HepG2 (cell line): ENCODE measurements around the gene DLG2. TPM values are rescaled to one million over a fixed set of nuclear protein-coding genes. Genes with fewer than 3 reads are reported as not detected.
A peak's percentile ranks its signal among the peaks of the same experiment; 100 is the strongest.

Experiments used
- ATAC-seq: fragments of 200-7000 bp; cut with Tn5 transposase; 3 replicates; pipeline ENCODE4 v1.9.1; 2020; ENCODE audit warnings: mild to moderate bottlenecking, moderate library complexity
- BruUV-seq: library from RNA; stranded (reverse); fragments of 400-500 nt; replicated peaks from 2 replicates; lab custom pipeline; 2021; lab: Mats Ljungman, UMichigan
- CTCF ChIA-PET: fragments of 300-600 bp; formaldehyde crosslinking; extraction: SDS; loops from one replicate; lab custom pipeline; 2021; ENCODE audit warnings: low total read pairs, inconsistent platforms, low intra/inter-chr PET ratio; lab: Yijun Ruan, JAX
- POLR2A ChIA-PET: fragments of 350-600 bp; sonication (Branson Sonifier 250); formaldehyde crosslinking; loops from one replicate; lab custom pipeline; 2020; ENCODE audit warnings: antibody characterized with exemption, inconsistent platforms; lab: Yijun Ruan, JAX
- DNase-seq: peaks from one replicate; pipeline ENCODE4 v3.0.0-alpha.2; 2015; ENCODE audit warnings: low spot score
- FAIRE-seq: peaks from 3 replicates; lab custom pipeline; 2011; peaks lifted over from hg19 to GRCh38; lab: Jason Lieb, UNC
- H2AFZ ChIP-seq: one replicate; pipeline ENCODE4 v1.6.1; 2011; ENCODE audit warnings: low read length, inconsistent platforms
- H3K27ac ChIP-seq: fragments of 300-600 bp; 3 replicates; pipeline ENCODE4 v1.8.0; 2011; ENCODE audit warnings: mixed run types, mild to moderate bottlenecking, mixed read lengths, low read length, inconsistent platforms; ENCODE audit not compliant: insufficient read depth; ENCODE audit errors: extremely low read length
- H3K27me3 ChIP-seq, 2 experiments: fragments of 200-600 bp in 1 of 2; 2 replicates in 1 of 2; 3 replicates in 1 of 2; pipeline versions ENCODE4 v1.6.0 to v1.8.0; 2011; ENCODE audit warnings: low read length in 2 of 2, mild to moderate bottlenecking in 2 of 2, moderate library complexity in 2 of 2, inconsistent platforms in 1 of 2; ENCODE audit not compliant: insufficient read depth in 2 of 2, control insufficient read depth in 1 of 2
- H3K36me3 ChIP-seq, 2 experiments: fragments of 200-600 bp in 1 of 2; replicated peaks in 1 of 2; 2 replicates in 1 of 2; 3 replicates in 1 of 2; pipeline versions ENCODE4 v1.5.1 to v1.8.0; 2011; ENCODE audit warnings: low read length in 2 of 2, inconsistent platforms in 1 of 2; ENCODE audit not compliant: insufficient read depth in 2 of 2, control insufficient read depth in 1 of 2
- H3K4me1 ChIP-seq: 2 replicates; pipeline ENCODE4 v1.5.1; 2012; ENCODE audit warnings: low read length, inconsistent platforms; ENCODE audit not compliant: insufficient read depth
- H3K4me2 ChIP-seq: 2 replicates; pipeline ENCODE4 v1.6.0; 2011; ENCODE audit warnings: low read depth, low read length, inconsistent platforms
- H3K4me3 ChIP-seq, 3 experiments: fragments of 200-600 bp in 1 of 3; sonication (generic), shearing (Covaris generic) in 1 of 3; replicated peaks in 1 of 3; 2 replicates each; pipeline ENCODE4 v1.5.1; 2011 to 2016; ENCODE audit warnings: low read length in 3 of 3, inconsistent platforms in 2 of 3, low read depth in 2 of 3, mild to moderate bottlenecking in 2 of 3, control low read depth in 1 of 3, mixed read lengths in 1 of 3; ENCODE audit not compliant: insufficient read depth in 1 of 3
- H3K79me2 ChIP-seq: one replicate; pipeline ENCODE4 v1.6.1; 2011; ENCODE audit warnings: low read length, inconsistent platforms; ENCODE audit not compliant: insufficient read depth
- H3K9ac ChIP-seq: 2 replicates; pipeline ENCODE4 v1.6.0; 2011; ENCODE audit warnings: mild to moderate bottlenecking, low read depth, low read length, inconsistent platforms; ENCODE audit not compliant: insufficient read depth
- H3K9me3 ChIP-seq: 2 replicates; pipeline ENCODE4 v1.5.1; 2012; ENCODE audit warnings: mild to moderate bottlenecking, low read length
- H4K20me1 ChIP-seq: 2 replicates; pipeline ENCODE4 v1.6.0; 2011; ENCODE audit warnings: inconsistent platforms, mild to moderate bottlenecking, low read length, moderate library complexity; ENCODE audit not compliant: insufficient read depth
- ATF7 ChIP-seq, 2 experiments: fragments of 450-650 bp in 1 of 2; sonication (generic) in 1 of 2; formaldehyde crosslinking in 1 of 2; IDR thresholded peaks; 2 replicates each; pipeline versions ENCODE4 v1.4.0 to v1.6.1; 2016 to 2020; ENCODE audit warnings: antibody characterized with exemption in 1 of 2, mild to moderate bottlenecking in 1 of 2, missing genetic modification reagents in 1 of 2
- BORCS8-MEF2B ChIP-seq: sonication (generic); formaldehyde crosslinking; IDR thresholded peaks from 2 replicates; pipeline ENCODE4 v1.8.0; 2022; ENCODE audit warnings: mild to moderate bottlenecking, missing genetic modification reagents
- FOXO1 ChIP-seq: sonication (generic); formaldehyde crosslinking; IDR thresholded peaks from 2 replicates; pipeline ENCODE4 v1.4.0; 2020; ENCODE audit warnings: missing genetic modification reagents
- HDAC2 ChIP-seq: sonication (generic); formaldehyde crosslinking; IDR thresholded peaks from 2 replicates; pipeline ENCODE4 v1.4.0; 2020; ENCODE audit warnings: missing genetic modification reagents
- MAFF ChIP-seq: IDR thresholded peaks from 2 replicates; pipeline ENCODE4 v1.6.1; 2011; ENCODE audit warnings: low read depth, low read length, improper control_type of control experiment
- MAFK ChIP-seq, 2 experiments: IDR thresholded peaks in 1 of 2; conservative IDR thresholded peaks in 1 of 2; 2 replicates each; pipeline ENCODE4 v1.6.1; 2011; ENCODE audit warnings: improper control_type of control experiment in 2 of 2, low read length in 2 of 2
- SIX4 ChIP-seq: sonication (generic); formaldehyde crosslinking; IDR thresholded peaks from 2 replicates; pipeline ENCODE4 v1.4.0; 2020; ENCODE audit warnings: missing genetic modification reagents
- STAT5B ChIP-seq: sonication (generic); formaldehyde crosslinking; IDR thresholded peaks from 2 replicates; pipeline ENCODE4 v1.4.0; 2020; ENCODE audit warnings: missing genetic modification reagents
- ZEB1 ChIP-seq: IDR thresholded peaks from 2 replicates; pipeline ENCODE4 v1.6.1; 2012; ENCODE audit warnings: mild to moderate bottlenecking, low read depth, inconsistent platforms; ENCODE audit not compliant: insufficient replicate concordance
- ZFP62 ChIP-seq: sonication (generic); formaldehyde crosslinking; IDR thresholded peaks from 2 replicates; pipeline ENCODE4 v1.4.0; 2020; ENCODE audit warnings: missing genetic modification reagents
- ZFYVE20 ChIP-seq: sonication (generic); formaldehyde crosslinking; IDR thresholded peaks from 2 replicates; pipeline ENCODE4 v1.8.0; 2023; ENCODE audit warnings: low read depth, mild to moderate bottlenecking, moderate library complexity, missing genetic modification reagents, borderline replicate concordance
- ZNF143 ChIP-seq: sonication (generic); formaldehyde crosslinking; IDR thresholded peaks from 2 replicates; pipeline ENCODE4 v1.4.0; 2020; ENCODE audit warnings: missing genetic modification reagents
- ZNF788 ChIP-seq: sonication (generic); formaldehyde crosslinking; IDR thresholded peaks from 2 replicates; pipeline ENCODE4 v1.5.0; 2020; ENCODE audit warnings: mild to moderate bottlenecking, missing genetic modification reagents, borderline replicate concordance
- ZSCAN30 ChIP-seq: sonication (generic); formaldehyde crosslinking; IDR thresholded peaks from 2 replicates; pipeline ENCODE4 v1.5.0; 2020; ENCODE audit warnings: mild to moderate bottlenecking, missing genetic modification reagents
- WGBS: methylation state at CpG from one replicate; pipeline ENCODE4 v1.1.6; 2017; ENCODE audit warnings: low lambda C conversion rate; 5-methylcytosine and 5-hydroxymethylcytosine counted together
- in situ Hi-C: cut with HindIII; loops from 2 replicates; pipeline ENCODE4 v1.10.0; 2017; ENCODE audit warnings: low pct_unique_long_range_greater_than_20kb; ENCODE audit not compliant: extremely low pct_ligation_motif_present
- intact Hi-C: fragments of 100-400 bp; cut with micrococcal nuclease; formaldehyde crosslinking; loops from one replicate; pipeline ENCODE4 v1.10.0; 2022; ENCODE audit not compliant: unreplicated experiment
- polyA plus RNA-seq, 8 experiments: library from polyadenylated mRNA; depleted of rRNA in 3 of 8; stranded (reverse) in 7 of 8; unstranded in 1 of 8; fragments of >200 nt; fragmentation: Illumina TruSeq in 4 of 8; extraction: Trizol in 4 of 8; gene quantifications; 2 replicates each; pipeline versions ENCODE4 v1.2.1 to v1.2.3, GENCODE V29; 2011 to 2016; ENCODE audit warnings: low read depth in 4 of 8, missing spikeins in 1 of 8, mixed read lengths in 1 of 8; ENCODE audit not compliant: insufficient read depth in 1 of 8
- total RNA-seq, 5 experiments: library from RNA; depleted of rRNA; stranded (reverse); fragments of >200 nt; fragmentation: Illumina TruSeq; extraction: Trizol; gene quantifications; 2 replicates each; pipeline ENCODE4 v1.2.3, GENCODE V29; 2016; ENCODE audit warnings: low read depth in 1 of 5
- TF ChIP-seq, protein P1 (sequence below): sonication (generic); formaldehyde crosslinking; IDR thresholded peaks from 2 replicates; pipeline ENCODE4 v1.5.0; 2020; ENCODE audit warnings: missing genetic modification reagents
- TF ChIP-seq, protein P2 (sequence below): sonication (generic); formaldehyde crosslinking; IDR thresholded peaks from 2 replicates; pipeline ENCODE4 v1.4.0; 2020; ENCODE audit warnings: low read depth, mild to moderate bottlenecking, missing genetic modification reagents
- TF ChIP-seq, protein P3 (sequence below): sonication (generic); formaldehyde crosslinking; IDR thresholded peaks from 2 replicates; pipeline ENCODE4 v1.5.0; 2020; ENCODE audit warnings: missing genetic modification reagents
- TF ChIP-seq, protein P4 (sequence below): sonication (generic); formaldehyde crosslinking; IDR thresholded peaks from 2 replicates; pipeline ENCODE4 v1.4.0; 2020; ENCODE audit warnings: mild to moderate bottlenecking, low read depth, missing genetic modification reagents

The DLG2 gene
- total and polyA plus RNA-seq, 2 of the 13 experiments (the other 11 are each of a cell fraction or from before 2014, with no cell fraction given): 0.46 to 1.0 TPM

DNA sequence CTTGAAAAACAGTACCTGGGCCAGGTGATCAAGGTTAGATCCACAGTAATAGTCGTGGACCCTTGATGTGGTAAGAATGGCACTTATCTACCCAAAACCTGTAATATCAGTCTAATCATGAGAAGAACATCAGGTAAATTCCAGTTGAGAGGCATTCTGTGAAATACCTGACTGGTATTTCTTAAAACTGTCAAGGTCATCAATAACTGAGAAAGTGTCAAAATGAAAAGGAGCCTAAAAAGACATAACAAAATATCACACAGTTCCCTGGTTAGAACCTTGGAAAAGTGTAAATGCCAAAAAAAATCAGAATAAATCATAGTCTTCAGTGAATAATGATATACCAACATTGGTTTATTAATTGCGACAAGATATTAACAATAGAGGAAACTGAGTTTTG is 2185.5 kb downstream of the DLG2 start:
- Histone ChIP-seq H4K20me1 (no peaks in the 10 kb centered on the region), H3K4me2 (no peak overlapping the region), H2AFZ (no peak overlapping the region), H3K4me1 (no peaks in the 10 kb centered on the region), H3K9me3 (no peaks in the 10 kb centered on the region), H3K9ac (no peak overlapping the region), H3K4me3 (no peak overlapping the region), H3K36me3 (no peaks in the 10 kb centered on the region), H3K79me2 (no peaks in the 10 kb centered on the region), H3K27ac (no peak overlapping the region), H3K27me3 (no peaks in the 10 kb centered on the region)
- FAIRE-seq (no peak), ATAC-seq (no peak), DNase-seq (no peak)
- BruUV-seq: no TSS peak
- TF ChIP-seq, protein P1, sequence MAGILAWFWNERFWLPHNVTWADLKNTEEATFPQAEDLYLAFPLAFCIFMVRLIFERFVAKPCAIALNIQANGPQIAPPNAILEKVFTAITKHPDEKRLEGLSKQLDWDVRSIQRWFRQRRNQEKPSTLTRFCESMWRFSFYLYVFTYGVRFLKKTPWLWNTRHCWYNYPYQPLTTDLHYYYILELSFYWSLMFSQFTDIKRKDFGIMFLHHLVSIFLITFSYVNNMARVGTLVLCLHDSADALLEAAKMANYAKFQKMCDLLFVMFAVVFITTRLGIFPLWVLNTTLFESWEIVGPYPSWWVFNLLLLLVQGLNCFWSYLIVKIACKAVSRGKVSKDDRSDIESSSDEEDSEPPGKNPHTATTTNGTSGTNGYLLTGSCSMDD (CRISPR knock-in tag): no peak
- TF ChIP-seq MAFK (conservative IDR thresholded peaks at IDR 0.05 in 1 of 2, IDR thresholded peaks at IDR 0.05 in 1 of 2; ENCODE audit: low read length in 2 of 2) (peak; percentile 67 to 82), MAFF (peak; percentile 76)
- CTCF ChIA-PET: no interaction called here
- in situ Hi-C loops: no loop called here
- WGBS: 47% methylated on average over 2 of the region's 2 CpGs
- POLR2A ChIA-PET: no interaction called here
- intact Hi-C loops: no loop called here

DNA sequence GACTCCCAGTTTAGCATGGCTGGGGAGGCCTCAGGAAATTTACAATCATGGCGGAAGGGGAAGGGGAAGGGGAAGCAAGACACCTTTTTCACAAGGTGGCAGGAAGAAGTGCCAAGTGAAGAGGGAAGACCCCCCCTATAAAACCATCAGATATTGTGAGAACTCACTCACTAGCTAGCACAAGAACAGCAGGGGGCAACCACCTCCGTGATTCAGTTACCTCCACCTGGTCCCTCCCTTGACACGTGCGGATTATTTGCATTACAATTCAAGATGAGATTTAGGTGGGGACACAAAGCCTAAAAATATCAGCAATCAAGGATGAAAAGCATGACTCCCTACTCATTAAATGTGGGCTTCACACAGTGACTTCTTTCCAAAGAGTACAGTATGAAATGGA is 2186.0 kb downstream of the DLG2 start:
- Histone ChIP-seq H3K4me1 (no peaks in the 10 kb centered on the region), H4K20me1 (no peaks in the 10 kb centered on the region), H3K4me2 (no peak overlapping the region), H3K79me2 (no peaks in the 10 kb centered on the region), H2AFZ (no peak overlapping the region), H3K4me3 (no peak overlapping the region), H3K36me3 (no peaks in the 10 kb centered on the region), H3K9ac (no peak overlapping the region), H3K27me3 (no peaks in the 10 kb centered on the region), H3K9me3 (no peaks in the 10 kb centered on the region), H3K27ac (no peak overlapping the region)
- no peak for ATAC-seq
- intact Hi-C loops (no loop called here), in situ Hi-C loops (no loop called here)
- DNase-seq: no peak
- ChIA-PET POLR2A (no interaction called here), CTCF (no interaction called here)
- BruUV-seq: no TSS peak
- no peak for FAIRE-seq
- WGBS: 74% methylated on average over 4 of the region's 4 CpGs
- TF ChIP-seq, protein P2, sequence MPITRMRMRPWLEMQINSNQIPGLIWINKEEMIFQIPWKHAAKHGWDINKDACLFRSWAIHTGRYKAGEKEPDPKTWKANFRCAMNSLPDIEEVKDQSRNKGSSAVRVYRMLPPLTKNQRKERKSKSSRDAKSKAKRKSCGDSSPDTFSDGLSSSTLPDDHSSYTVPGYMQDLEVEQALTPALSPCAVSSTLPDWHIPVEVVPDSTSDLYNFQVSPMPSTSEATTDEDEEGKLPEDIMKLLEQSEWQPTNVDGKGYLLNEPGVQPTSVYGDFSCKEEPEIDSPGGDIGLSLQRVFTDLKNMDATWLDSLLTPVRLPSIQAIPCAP: no peak
- TF ChIP-seq ZFYVE20 (CRISPR knock-in tag) (no peak), FOXO1 (CRISPR knock-in tag) (no peak), ZFP62 (CRISPR knock-in tag) (no peak), STAT5B (CRISPR knock-in tag) (no peak), BORCS8-MEF2B (CRISPR knock-in tag) (no peak), ZSCAN30 (CRISPR knock-in tag) (no peak), ATF7 (IDR thresholded peaks at IDR 0.05) (no peak), ATF7 (CRISPR knock-in tag; IDR thresholded peaks at IDR 0.05) (no peak), ZEB1 (no peak), ZNF788 (CRISPR knock-in tag) (no peak), ZNF143 (CRISPR knock-in tag) (no peak), SIX4 (CRISPR knock-in tag) (no peak), HDAC2 (CRISPR knock-in tag) (no peak)
- TF ChIP-seq, protein P3, sequence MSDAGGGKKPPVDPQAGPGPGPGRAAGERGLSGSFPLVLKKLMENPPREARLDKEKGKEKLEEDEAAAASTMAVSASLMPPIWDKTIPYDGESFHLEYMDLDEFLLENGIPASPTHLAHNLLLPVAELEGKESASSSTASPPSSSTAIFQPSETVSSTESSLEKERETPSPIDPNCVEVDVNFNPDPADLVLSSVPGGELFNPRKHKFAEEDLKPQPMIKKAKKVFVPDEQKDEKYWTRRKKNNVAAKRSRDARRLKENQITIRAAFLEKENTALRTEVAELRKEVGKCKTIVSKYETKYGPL (CRISPR knock-in tag): no peak
- TF ChIP-seq, protein P4, sequence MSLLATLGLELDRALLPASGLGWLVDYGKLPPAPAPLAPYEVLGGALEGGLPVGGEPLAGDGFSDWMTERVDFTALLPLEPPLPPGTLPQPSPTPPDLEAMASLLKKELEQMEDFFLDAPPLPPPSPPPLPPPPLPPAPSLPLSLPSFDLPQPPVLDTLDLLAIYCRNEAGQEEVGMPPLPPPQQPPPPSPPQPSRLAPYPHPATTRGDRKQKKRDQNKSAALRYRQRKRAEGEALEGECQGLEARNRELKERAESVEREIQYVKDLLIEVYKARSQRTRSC (CRISPR knock-in tag): no peak
